NCI-H187 treated with DMSO at 0.1 percent for 48 hours (cell line): Measurements from ENCODE around the gene SAMD10.
"Not testable (repeated sequence)": the region's sequence is repeated elsewhere in the genome, so short reads cannot be mapped to it uniquely, and the experiment has no call there.

Experiments
- DNase-seq: peaks from one replicate; lab custom pipeline; 2025; lab: John Stamatoyannopoulos, UW

Gene SAMD10

DNA sequence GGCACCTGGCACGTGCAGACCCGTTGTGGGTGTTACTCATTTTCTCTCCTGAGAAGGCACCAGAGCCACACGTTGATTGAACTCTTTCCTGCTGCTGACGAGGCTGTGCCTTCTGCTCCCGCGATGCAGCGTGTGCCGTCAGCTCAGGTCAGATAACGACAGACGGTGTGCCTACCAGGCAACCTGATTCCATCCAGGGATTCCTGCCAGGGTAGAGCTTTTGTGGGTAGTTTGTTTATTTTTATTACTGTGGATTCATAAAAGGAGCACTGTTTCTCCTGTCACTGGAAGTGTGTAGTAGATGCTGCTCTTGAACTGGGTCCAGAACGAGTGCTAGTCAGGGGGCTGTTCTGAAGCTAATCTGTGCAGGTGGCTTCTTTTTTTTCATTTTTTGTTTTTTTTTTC, 22.2 kb upstream of the SAMD10 start:
- DNase-seq, result peak; percentile 33

DNA sequence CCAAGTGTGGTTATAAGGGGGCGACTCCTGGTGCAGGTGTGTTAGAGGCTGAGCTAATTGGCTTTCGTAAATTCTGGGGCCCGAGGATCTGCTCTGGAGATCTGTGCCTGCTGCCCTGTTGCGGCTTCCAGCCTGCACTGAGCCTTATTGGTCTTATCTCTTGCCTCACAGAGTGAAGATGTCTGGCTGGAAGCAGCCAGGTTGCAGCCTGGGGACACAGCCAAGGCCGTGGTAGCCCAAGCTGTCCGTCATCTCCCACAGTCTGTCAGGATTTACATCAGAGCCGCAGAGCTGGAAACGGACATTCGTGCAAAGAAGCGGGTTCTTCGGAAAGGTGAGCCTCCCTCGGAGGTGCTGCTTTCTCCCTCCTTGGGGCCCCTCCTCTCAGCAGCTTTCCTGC, 21.5 kb upstream of the SAMD10 start:
- DNase-seq, result no peak

DNA sequence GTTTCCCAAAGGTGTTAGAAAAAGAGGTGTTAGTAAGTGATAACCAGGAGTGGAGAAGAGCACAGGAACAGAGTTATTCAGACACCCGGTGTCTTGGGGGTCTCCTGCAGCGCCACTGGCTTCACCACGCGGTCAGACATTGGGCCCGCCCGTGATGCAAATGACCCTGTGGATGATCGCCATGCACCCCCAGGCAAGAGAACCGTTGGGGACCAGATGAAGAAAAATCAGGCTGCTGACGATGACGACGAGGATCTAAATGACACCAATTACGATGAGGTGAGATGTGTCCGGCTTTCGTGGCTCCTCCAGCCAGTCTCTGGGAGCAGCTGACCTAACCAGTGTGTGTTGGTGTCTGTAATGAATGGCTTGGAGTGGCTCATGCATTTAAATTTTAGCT, 3.5 kb upstream of the SAMD10 start:
- DNase-seq, result no peak

DNA sequence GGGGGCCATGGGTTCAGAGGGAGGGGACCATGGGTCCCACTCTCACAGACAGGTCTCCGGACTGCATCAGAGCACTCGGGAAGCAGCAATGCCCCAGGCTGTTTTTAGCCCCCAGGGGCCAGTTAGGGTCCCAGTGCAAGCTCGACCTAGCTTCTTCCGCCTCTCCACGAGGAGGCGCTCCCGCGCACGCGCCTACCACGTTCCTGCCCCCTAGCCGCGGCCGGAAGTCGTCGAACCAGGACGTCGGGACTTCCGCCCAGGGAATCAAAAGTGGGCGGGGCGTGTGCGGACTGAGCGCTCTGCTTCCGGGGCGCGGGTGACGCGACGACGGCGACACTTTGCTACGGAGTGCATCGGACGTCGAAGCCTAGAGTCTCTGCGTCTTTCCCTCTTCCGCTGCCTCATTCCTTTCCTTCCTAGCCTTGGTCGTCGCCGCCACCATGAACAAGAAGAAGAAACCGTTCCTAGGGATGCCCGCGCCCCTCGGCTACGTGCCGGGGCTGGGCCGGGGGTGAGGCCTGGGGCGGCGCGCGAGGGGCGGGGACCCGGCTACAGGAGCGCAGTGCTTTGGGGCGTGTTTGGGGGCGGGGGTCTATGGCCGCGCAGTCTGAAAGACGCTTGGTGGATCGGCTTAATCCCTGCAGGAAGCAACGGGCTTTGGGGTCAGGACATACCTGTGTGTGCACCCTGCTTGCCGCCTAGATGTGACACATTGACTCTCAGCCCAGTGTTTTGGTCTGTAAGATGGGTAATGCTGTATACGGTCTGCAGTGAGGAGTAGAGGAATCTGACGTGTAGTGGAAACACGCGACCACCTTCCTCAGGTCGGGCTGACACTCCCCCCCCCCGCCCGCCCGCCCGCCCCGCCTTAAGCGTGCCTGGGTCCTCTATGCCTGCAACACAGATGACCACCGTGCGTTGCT, 1.6 kb upstream of the SAMD10 start, which contains the start of gene PRPF6:
TSS of gene PRPF6 (plus strand) at position 327 of the 923 bp plus-strand sequence. CDS start at position 441, 114 bp downstream.
- DNase-seq, result peak; percentile 92

DNA sequence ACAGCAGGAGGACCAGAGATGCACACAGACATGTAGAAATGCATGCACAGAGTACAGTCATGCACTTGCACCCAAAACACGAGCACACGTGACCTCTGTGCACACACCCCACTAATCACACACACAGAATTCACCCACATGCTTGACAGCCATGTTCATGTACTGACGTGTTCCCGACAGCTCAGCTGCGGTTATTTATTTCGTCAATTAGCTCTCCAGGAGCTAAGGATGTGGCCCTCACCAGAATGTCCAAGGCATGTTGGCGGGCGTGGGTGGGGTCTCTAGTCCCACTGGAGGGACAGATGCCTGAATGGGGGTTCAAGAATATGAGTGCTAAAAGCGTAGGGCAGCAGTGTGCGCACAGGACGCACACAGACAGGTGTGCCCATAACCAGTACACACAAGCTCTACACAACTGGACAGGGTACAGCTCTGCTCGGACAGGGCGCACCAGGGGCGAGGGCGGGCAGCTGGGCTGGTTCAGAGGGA, 919 bp upstream of the SAMD10 start:
- no peak for DNase-seq

DNA sequence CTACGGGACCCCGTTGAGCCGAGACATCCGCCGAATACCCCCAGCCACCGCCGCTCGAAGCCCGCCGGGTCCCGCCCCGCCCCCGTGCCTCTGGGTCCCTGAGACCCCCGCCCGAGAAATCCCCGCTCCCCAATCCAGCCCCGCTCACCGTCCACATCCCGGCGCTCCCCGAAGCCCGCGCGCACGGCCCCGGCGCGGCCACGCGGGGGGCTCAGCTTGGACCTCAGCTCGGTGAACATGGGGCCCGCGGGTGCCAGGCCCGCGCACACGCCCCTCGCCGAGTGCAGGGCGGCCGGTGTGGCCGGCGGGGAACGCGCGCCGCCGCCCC, 249 bp downstream of the SAMD10 start:
- no peak for DNase-seq

DNA sequence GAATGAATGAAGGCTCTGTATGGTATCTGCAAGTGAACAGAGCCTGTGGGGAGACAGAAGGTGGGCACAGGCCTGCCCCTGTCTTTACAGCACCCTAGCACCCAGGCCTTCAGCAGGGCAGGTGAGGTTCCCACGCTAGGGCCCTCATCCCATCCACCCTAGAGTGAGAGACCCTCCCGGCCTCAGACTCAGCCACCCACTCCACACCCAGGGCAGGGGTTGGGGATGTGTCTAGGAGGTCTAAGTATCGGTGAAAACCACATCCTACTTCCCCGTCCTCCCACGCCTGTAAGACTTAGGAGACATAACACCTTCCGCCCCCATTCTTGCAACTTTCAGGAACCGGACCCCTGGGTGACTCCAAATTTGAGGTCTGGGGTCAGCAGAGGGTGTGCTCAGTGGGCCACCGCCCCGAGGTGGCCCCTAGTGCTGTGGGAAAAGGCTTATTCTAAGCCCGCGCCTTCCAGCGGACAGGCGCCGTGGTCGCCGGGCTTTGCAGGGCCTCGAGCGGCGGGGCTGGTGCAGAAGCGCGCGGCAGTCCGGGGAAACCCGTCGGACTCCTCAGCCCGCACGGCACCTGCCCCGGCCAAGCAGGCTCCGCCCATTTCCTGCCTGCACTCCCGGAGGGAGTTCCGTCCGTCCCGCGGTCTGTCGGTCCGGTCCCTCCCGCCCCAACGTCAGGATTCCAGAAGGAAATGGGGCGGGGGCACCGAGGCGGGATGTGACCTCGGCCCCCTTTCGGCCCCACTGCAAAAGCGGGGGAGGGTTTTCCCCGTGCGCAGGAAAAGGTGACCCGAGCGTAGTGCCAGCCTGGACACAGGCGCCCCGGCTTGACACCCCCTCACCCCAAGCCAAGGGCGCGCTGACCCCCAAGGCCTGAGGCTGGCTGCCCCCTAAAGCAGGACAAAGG, 868 bp downstream of the SAMD10 start:
- DNase-seq, result no peak

DNA sequence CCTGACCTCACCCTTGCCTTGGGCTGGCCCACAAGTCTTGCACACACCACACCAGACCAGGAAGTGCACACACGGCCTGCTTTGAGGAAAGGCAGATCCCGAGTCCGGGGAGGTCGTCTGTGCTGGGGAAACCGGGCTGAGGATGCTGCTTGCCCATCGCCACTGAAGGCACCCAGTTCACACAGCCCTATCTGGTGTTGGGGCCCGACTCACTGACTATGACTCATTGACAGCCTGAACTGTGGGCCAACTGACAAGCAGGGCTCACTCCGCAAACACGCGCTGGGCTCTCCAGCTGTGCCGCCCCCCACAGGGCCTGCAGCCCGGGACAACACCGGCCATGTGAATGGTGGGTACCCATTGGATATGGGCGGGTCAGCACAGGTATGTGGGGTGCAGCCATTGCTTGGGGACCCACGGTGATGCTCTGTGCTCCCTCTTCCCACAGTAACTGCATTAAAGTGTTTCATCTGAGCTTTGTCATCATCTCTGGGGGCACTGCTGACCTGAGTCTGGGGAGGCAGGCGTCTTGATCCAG, 1.6 kb downstream of the SAMD10 start:
- no peak for DNase-seq

DNA sequence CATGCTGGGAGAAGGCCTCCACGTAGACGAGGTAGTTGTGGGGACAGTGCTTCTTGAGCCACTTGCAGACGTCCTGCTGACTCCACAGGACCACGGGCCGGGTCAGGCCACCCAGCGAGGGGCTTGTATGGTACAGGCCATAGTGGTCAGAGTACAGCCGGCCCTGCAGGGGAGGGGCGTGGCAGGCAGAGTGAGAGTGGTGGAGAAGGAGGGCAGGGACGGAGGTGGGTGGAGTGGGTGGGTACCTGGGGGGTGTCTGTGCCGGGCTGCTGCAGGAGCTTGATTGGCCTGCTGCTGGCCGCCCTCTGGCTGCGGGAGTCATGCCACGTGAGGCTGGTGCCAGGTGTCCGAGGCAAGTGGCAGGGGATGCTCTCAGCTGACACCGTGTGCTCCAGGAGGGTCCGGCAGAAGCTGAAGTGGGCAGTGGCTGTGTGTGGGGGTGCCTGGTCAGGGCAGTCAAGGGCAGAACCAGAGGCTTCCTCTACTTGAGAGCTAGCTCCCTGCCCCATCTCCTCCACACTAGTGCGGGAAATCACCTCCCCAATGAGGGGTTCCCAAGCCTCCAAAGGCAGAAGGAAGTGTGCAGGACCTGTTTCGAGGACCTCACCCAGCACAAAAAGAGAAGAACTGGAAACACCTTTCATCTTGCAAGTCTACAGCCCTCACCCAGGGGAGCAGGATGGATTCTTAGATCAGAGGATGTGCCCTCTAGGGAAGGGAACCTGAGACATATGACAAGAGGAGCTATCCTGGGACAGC, 2.3 kb downstream of the SAMD10 start:
- DNase-seq, result no peak

DNA sequence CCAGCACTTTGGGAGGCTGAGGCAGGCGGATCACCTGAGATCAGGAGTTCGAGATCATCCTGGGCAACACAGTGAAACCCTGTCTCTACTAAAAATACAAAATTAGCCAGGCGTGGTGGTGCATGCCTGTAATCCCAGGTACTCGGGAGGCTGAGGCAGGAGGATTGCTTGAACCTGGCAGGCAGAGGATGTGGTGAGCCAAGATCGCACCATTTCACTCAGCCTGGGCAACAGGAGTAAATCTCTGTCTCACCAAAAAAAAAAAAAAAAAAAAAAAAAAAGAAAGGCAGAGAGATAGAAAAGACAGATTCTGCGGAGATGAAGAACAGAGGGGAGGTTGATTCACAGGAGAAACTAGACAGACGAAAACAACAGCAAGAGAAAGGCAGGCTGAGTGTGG, 2.9 kb downstream of the SAMD10 start:
- not testable (repeated sequence) for DNase-seq

DNA sequence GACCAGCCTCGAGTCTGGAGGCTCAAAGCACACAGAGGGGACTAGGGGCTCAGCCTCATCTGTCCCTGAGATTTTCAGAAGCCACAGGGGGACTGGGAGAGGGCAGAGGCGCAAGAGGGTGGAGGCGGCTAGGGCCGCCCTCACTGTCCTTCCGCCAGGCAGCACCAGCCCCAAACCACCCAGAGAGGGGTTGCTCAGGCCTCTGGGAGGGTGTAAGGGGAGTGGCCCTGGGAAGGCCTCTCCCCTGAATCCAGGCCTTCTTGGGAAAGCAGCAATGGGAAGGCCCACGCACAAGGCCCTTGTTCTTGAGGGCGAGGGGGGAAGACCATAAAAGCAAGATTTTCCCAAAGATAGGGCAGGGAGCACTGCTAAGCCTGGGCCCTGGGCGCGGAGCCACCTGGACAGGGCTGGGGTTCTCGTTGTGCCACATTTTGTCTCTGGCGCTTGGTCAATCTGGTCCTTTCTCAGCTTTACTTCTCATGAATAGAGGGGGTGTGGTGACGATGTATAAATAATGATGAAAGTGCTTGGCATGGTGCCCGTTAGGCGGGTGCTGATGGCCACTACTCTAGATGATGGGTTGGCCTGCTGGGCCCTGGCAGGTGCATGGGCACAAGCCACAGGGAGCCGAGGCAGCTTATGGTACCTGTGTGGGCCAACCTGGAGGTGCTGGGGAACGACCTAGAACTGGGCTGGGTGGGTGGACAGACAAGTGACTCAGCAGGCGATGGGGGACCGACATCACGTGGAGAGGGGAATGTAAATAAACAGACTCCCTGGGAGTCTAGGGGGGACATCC, 4.8 kb downstream of the SAMD10 start:
- no peak for DNase-seq

DNA sequence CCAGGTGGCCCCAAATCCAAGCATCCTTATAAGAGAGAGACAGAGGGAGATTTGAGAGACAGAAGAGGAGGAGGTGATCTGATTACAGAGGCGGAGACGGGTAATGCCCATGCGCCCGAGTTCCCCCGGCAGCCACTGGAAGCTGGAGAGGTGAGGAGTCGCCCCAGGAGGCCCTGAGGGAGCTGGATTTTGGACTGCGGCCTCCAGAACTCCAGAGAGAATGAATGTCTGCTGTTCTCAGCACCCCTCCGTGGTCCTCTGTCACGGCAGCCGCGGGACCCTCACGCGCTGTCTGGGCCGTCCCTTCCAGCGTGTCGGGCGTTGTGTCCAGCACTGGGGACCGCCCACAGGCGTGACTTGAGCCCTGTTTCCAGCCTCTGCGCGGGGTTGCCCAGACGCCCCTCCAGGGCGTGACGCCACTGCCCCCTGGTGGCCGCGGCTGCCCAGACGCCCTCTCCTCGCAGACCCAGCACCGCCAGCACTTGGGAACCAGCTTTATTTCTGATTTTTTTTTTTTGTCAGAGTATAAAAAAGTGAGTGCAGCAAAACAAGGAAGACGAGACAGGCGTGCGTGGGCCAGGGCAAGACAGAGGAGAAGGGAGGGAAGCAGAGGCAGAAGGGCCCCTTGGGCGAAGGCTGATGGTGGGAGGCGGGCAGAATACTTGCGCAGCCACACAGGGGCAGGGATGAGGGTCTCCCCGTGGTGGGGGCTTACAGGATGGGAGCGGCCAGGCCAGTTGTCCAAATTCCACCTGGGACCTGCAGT, 5.6 kb downstream of the SAMD10 start:
- no peak for DNase-seq

DNA sequence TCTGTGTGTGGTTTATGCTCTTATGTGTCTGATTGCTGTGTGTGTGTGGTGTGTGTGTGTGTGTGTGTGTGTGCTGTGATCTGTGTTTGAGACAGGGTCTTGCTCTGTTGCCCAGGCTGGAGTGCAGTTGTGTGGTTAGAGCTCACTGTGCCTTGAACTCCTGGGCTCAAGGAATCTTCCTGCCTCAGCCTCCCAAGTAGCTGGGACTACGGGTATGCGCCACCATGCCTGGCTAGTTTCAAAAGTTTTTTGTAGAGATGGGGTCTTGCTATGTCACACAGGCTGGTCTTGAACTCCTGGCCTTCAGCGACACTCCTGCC, 6.3 kb downstream of the SAMD10 start:
- no peak for DNase-seq

DNA sequence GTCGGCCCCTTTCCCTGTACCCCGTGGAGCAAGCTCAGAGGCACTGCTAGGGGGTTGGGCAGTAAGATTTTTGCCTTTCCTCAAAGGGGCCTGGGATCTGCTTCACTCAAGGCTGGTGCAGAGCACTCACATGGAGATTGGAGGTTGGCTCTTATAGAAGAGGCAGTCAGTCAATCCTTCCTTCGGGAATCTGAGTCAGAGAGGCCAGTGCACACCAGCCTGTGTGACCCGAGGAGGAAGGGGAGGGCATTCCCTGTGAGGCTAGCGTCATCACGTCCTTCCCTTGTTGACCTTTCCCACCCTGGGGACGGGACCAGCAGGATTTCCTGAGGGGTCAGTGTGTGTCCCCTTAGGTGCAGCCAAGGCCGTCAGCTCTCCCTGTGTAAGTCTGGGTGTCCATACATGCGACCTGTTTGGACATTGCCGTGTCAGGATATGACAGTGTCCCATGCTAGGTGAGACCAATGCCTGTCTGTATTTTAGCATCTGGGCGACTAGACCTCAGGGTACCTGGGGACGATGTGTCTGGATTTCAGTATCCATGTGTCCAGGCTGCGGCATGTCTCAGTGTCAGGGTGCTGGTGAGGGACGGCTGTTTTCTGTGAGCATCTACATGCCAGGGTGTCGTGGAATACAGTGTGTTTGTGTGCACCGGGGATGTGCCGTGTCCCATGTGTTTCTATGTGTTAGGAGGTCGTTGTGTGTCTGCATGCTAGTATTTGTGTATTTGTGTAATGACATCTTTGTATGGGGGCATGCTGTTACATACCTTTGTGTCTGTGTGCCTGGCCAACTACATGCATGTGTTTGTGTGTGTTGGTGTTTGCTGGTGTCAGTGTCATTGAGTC, 6.9 kb downstream of the SAMD10 start:
- DNase-seq, result no peak

DNA sequence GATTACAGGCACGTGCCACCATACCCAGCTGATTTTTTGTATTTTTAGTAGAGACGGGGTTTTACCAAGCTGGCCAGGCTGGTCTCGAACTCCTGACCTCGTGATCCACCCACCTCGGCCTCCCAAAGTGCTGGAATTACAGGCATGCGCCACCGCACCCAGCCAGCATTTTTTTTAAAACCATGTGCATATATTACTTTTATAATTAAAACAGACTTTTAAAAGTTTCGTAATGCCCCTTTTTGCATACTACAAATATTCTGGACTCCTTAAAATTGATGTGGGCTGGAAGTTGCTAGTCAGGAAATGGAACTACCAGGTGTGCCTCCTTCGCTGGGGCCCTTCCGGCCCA, 7.5 kb downstream of the SAMD10 start:
- DNase-seq, result not testable (repeated sequence)

DNA sequence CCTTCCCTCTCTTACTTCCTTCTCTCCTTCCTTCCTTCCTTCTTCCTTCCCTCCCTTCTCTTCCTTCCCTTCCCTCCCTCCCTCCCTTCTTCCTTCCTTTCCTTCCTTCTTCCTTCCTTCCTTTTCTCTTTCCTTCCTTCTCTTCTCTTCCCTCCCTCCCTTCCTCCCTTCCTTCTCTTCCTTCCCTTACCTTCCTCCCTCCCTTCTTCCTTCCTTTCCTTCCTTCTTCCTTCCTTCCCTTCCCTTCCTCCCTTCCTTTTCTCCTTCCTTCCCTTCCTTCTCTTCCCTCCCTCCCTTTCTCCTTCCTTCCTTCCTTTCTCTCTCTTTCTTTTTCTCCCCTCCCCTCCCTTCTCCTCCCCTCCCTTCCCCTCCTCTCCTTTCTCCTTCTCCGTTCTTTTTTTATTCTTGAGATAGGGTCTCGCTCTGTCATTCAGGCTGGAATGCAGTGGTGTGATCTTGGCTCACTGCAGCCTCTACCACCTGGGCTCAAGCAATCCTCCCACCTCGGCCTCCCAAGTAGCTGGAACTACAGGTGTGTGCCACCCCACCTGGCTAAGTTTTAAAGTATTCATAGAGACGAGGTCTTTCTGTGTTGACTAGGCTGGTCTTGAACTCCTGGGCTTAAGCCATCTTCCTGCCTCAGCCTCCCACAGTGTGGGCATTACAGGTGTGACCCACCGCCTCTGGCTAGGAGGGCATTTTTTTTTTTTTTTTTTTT, 8.6 kb downstream of the SAMD10 start:
- DNase-seq, result no peak

DNA sequence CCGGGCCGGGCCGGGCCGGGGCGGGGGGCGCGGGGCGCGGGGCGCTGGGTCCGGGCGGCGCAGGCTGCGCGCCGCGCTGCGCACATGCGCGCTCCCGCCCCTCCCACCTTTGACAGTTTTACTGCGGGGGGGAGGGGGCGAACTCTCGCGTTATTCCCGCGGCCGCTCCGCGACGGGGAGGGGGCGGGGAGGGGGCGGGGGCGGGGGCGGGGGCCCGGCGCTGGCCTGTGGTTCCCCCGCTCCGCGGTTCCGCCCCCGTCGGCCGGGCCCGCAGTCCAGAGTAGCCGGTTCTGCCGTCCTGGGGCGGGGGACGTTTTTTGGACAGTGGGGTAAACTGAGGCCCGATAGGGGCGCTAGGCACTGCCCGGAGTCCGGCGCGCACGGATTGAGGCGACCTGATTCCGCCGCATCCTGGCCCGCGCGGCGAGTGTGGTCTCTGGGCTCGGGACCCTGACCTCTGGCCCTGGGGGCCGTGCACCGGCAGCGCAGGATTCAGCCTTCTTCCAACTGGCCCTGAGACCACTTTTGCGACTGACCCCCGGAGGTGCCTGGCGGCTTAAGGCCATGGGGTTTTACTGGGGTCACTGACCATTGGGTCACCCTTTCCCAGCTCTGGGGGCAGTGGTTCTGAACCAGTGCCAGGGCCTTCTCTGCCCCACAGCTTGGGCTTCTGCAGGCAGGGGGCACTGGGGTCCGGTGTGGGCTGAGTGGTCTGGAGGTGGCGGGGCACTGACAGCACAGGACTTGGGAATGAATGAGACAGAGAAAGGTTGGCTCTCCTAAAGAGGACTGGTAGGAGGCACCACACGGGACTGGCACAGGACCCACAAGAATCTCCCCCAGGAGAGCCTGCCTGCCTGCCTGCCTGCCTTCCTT, 9.4 kb downstream of the SAMD10 start, which contains the start of gene ZNF512B:
TSS of gene ZNF512B (minus strand) at position 93 of the 876 bp plus-strand sequence. CDS start 1,980 bp downstream, outside the sequence.
- no peak for DNase-seq
